Activated CD8-positive, alpha-beta T cell treated with anti-CD3 and anti-CD28 coated beads, Interleukin-2, amount 10 ng/mL, durations not matched to agents 7 days and 5 days (primary cell): ENCODE results near the gene SLC22A12. TPM values are rescaled to one million over a fixed set of nuclear protein-coding genes. Genes with fewer than 3 reads are reported as not detected.

Source experiments
- ATAC-seq: fragments of 150-1000 bp; cut with Tn5 transposase; one replicate; pipeline ENCODE4 v1.10.0; 2021; ENCODE audit warnings: moderate library complexity
- CTCF ChIA-PET: fragments of 350-600 bp; sonication (Branson Sonifier 250); formaldehyde crosslinking; loops from one replicate; lab custom pipeline; 2021; ENCODE audit warnings: antibody characterized with exemption; lab: Charles Lee
- POLR2A ChIA-PET: fragments of 350-600 bp; sonication (Branson Sonifier 250); formaldehyde crosslinking; loops from one replicate; lab custom pipeline; 2021; ENCODE audit warnings: antibody characterized with exemption; lab: Charles Lee
- DNase-seq: peaks from one replicate; pipeline ENCODE4 v3.0.0-alpha.2; 2020
- H3K27ac Mint-ChIP-seq: one replicate; pipeline ENCODE4 v1.8.0; 2021; ENCODE audit warnings: mild to moderate bottlenecking, mixed read lengths
- H3K27me3 Mint-ChIP-seq: one replicate; pipeline ENCODE4 v1.8.0; 2021; ENCODE audit warnings: low read depth, mixed read lengths
- H3K36me3 Mint-ChIP-seq: one replicate; pipeline ENCODE4 v1.8.0; 2021; ENCODE audit warnings: low read depth, mixed read lengths
- H3K4me1 Mint-ChIP-seq: one replicate; pipeline ENCODE4 v1.8.0; 2021; ENCODE audit warnings: low read depth, mixed read lengths
- H3K4me3 Mint-ChIP-seq: one replicate; pipeline ENCODE4 v1.8.0; 2021; ENCODE audit warnings: mild to moderate bottlenecking, mixed read lengths
- H3K9me3 Mint-ChIP-seq: one replicate; pipeline ENCODE4 v1.8.0; 2022; ENCODE audit warnings: mixed read lengths; ENCODE audit not compliant: insufficient read depth
- total RNA-seq, 2 experiments: library from RNA; stranded (reverse); gene quantifications; one replicate each; pipeline ENCODE4 v1.2.3, GENCODE V29; 2021

SLC22A12 gene
- total RNA-seq, 2 experiments from 2014 or later = not detected

DNA sequence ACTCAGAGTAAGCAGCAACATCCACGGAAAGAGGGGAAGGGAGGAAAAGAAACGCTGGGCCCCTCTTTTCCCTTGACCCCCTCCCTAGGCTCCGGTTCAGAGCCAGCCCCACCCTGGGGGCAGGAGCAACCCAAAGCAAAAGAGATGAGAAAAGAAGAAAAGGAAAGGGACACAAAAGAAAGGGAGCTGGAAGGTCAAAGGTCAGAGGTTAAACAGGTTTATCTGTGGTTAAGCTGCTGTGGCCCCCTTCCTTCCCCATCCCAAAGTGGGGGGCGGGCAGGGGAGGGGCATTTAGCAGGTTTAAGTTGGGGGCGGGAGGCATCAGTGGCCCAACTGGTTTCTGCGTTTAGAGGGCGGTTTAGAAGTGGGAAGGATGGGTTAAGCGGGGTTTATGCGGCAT, 35.6 kb downstream of the SLC22A12 start:
- ChIA-PET CTCF (no interaction called here), POLR2A (no interaction called here)
- H3K27me3 Mint-ChIP-seq = no peaks in the 10 kb centered on the region
- H3K36me3 Mint-ChIP-seq = no peaks in the 10 kb centered on the region
- H3K9me3 Mint-ChIP-seq = no peaks in the 10 kb centered on the region
- ATAC-seq (no peak), DNase-seq (no peak)
- no peak overlapping the region for H3K4me3 Mint-ChIP-seq
- H3K4me1 Mint-ChIP-seq = peaks cover 3% of the 10 kb centered on the region
- no peak overlapping the region for H3K27ac Mint-ChIP-seq

DNA sequence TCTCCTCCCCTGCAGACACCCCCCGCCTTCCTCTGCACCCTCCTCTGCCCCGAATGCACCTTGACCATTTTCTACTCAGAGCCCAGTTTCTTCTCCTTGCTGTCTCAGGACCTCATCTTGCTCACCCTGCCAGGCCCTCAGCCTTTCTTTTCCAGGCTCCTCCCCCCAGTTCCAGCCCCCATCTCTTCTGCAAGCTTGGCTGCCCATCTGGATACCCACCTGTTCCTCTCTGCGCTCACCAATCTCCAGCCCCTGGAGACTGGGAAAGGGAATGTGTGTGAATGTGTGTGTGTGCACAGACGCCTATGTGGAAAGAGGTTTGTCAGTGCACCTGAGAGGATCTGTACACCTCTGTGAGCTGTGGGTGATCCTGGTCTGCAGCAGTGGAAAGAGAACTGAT, 36.4 kb downstream of the SLC22A12 start:
- DNase-seq (no peak), ATAC-seq (no peak)
- Mint-ChIP-seq H3K4me1 (peaks cover under 1% of the 10 kb centered on the region), H3K9me3 (no peaks in the 10 kb centered on the region), H3K36me3 (no peaks in the 10 kb centered on the region), H3K4me3 (no peak overlapping the region), H3K27me3 (no peaks in the 10 kb centered on the region), H3K27ac (peak overlapping the region; percentile 21)
- ChIA-PET POLR2A (no interaction called here), CTCF (no interaction called here)

DNA sequence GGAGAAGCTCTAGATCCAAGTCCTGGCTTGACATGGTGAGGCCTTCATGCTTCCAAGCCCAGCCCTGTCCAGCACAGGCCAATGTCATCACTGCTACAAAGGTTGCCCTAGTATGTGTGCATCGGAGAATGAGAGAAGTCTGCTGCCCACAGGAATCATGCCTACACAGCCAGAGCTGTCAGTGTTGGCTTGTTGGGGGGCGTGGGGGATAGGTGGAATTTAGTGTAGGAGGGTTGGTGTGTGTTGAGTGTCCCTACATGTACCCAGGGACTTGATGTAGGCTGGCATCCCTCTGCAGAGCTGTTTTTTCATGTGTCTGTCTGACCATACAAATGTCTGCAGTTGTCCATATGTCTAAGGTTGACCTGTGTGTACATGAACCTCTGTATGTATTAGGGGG, 37.6 kb downstream of the SLC22A12 start:
- Mint-ChIP-seq H3K27ac (no peak overlapping the region), H3K4me1 (peaks cover 7% of the 10 kb centered on the region), H3K27me3 (no peaks in the 10 kb centered on the region), H3K4me3 (no peak overlapping the region), H3K9me3 (no peaks in the 10 kb centered on the region), H3K36me3 (no peaks in the 10 kb centered on the region)
- CTCF ChIA-PET = no interaction called here
- no peak for ATAC-seq
- no peak for DNase-seq
- POLR2A ChIA-PET = no interaction called here

DNA sequence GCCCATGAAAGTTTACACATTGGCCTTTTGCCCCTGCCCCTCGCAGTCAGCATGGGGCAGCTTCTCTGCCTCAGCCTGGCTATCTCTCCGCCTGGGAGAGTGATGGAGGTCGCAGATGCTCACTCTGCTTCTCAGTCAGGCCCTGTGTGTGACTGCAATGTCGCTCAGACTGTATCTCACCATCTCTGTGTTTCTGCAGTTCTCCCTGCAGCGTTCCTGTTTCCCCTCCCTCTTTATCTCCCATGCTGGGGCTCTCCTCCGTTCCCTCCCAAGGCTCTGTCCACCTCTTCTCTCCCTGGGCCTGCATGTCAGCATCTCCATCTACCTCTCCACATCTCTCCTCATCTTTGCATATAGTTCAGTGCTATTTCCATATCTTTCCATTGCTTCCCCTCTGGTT, 38.1 kb downstream of the SLC22A12 start:
- DNase-seq = no peak
- no peaks in the 10 kb centered on the region for H3K36me3 Mint-ChIP-seq
- peaks cover 12% of the 10 kb centered on the region for H3K4me1 Mint-ChIP-seq
- no peak overlapping the region for H3K4me3 Mint-ChIP-seq
- H3K27ac Mint-ChIP-seq = no peak overlapping the region
- POLR2A ChIA-PET = no interaction called here
- no peaks in the 10 kb centered on the region for H3K27me3 Mint-ChIP-seq
- CTCF ChIA-PET = no interaction called here
- ATAC-seq = no peak
- H3K9me3 Mint-ChIP-seq = no peaks in the 10 kb centered on the region

DNA sequence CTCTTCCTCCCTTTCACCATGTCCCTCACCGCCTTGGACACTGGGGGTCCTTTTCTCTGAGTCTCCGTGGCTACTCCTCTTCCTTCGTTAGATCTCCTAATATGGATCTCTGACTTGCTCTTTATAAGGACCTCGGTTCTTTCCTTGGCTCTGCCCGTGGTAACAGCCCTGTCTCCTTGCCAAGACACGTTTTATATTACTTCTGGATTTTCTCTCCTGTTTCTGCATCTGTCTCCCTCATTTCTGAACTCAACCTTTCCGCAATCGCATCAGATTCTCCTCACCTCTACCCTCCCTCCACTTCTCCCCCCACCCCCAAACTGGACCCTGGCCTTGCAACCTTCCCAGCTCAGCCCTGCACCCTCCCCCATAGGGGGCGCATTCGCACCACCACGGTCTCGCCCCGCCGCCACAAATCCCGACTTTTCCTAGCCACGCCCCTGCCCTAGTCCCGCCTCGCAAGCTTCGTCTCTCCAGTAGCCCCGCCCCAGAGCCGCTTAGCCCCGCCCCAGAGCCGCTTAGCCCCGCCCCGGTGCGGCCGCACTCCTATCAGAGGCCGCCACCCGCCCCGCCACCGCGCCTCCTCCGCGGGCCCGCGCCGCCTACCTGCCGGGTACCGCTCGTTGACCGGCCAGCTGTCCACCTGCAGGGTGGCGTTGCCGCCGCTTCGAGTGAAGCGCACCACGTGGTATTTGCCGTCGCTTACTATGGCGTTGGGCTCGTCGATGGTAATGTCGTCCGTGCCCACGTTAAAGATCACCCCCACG, 39.0 kb downstream of the SLC22A12 start:
- Mint-ChIP-seq H3K4me1 (peaks cover 21% of the 10 kb centered on the region), H3K27ac (no peak overlapping the region), H3K27me3 (no peaks in the 10 kb centered on the region), H3K4me3 (no peak overlapping the region), H3K36me3 (no peaks in the 10 kb centered on the region), H3K9me3 (no peaks in the 10 kb centered on the region)
- ChIA-PET POLR2A (no interaction called here), CTCF (no interaction called here)
- DNase-seq = no peak
- no peak for ATAC-seq

DNA sequence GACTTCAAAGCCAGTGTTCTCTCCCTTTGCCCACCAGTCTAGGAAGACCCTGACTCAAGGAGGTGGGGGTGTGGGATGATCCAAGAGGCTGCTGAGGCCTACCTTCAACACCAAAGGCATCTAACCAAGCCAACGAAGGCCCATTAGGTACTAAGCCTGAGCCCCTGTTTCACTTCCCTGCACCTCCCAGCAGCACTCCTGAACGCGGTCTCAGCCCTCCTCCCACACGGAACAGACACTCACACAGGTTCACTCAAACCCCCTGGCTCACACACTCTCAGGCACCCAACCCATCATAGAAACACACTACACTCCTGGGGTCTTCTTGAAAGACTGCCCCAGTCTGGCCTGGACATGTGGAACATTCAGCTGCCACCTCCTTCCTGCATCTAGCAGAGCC, 40.7 kb downstream of the SLC22A12 start:
- POLR2A ChIA-PET = no interaction called here
- CTCF ChIA-PET = interaction anchor here (0.6 to 1.6 kb wide), 3 partner anchors 17 to 236 kb away, joined by 3 to 4 read pairs (median 3); no protein-coding TSS in a partner anchor

DNA sequence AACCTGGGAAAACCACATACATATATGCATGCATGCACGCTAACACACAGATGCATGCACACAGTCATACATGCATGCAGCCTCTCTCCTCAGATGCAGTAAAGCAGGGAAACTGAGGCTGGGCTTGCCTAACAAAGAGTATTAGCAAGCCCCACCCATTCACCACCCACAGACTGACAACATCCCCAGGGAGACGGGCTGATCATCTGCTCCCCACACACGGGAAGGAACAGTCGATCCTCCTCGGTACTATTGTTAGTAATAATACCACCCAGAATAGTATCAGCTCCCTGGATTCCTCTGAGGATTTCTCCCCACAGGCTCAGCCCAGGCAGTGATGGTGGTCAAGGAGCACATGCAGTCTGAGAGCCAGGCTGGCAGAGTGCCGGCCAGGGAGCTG, 41.2 kb downstream of the SLC22A12 start:
- Mint-ChIP-seq H3K9me3 (no peaks in the 10 kb centered on the region), H3K27me3 (peaks cover 2% of the 10 kb centered on the region), H3K36me3 (no peaks in the 10 kb centered on the region), H3K4me3 (no peak overlapping the region), H3K4me1 (peaks cover 26% of the 10 kb centered on the region), H3K27ac (no peak overlapping the region)
- DNase-seq = no peak
- ATAC-seq = no peak
- ChIA-PET CTCF (interaction anchor here (1.1 to 1.6 kb wide), 2 partner anchors 17 to 183 kb away, joined by 3 to 4 read pairs; no protein-coding TSS in a partner anchor), POLR2A (no interaction called here)

More for the DNA sequence above, 40.7 kb downstream of the SLC22A12 start:
- Mint-ChIP-seq H3K27ac (no peak overlapping the region), H3K4me1 (peaks cover 26% of the 10 kb centered on the region), H3K27me3 (peaks cover 2% of the 10 kb centered on the region), H3K9me3 (no peaks in the 10 kb centered on the region), H3K4me3 (no peak overlapping the region), H3K36me3 (no peaks in the 10 kb centered on the region)
- no peak for ATAC-seq
- no peak for DNase-seq

DNA sequence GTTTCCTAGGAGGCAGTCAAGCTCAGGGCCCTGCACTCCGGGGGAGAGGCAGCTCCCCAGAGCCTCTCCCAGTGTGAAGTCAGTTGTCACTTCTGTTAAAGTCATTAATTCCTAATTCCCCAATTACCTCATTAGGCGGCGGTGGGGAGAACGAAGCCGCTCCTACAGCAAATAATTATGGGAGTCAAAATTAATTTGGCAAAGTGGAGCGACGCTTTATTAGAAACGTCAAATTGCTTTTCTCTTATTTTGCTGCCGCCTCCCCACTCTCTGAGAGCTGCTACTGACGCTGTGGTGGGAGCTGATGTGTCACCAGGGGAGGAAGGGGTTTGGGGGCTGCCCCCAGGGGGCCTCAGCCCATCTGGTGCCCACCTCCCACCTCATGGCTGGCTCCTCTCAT, 41.6 kb downstream of the SLC22A12 start:
- peaks cover 2% of the 10 kb centered on the region for H3K27me3 Mint-ChIP-seq
- no peaks in the 10 kb centered on the region for H3K36me3 Mint-ChIP-seq
- ATAC-seq (no peak), DNase-seq (no peak)
- ChIA-PET CTCF (interaction anchor here (1.1 to 3.2 kb wide), 3 partner anchors 16 to 183 kb away, joined by 3 to 10 read pairs (median 4); no protein-coding TSS in a partner anchor), POLR2A (no interaction called here)
- no peaks in the 10 kb centered on the region for H3K9me3 Mint-ChIP-seq
- H3K4me1 Mint-ChIP-seq = peaks cover 26% of the 10 kb centered on the region
- no peak overlapping the region for H3K4me3 Mint-ChIP-seq
- H3K27ac Mint-ChIP-seq = no peak overlapping the region

DNA sequence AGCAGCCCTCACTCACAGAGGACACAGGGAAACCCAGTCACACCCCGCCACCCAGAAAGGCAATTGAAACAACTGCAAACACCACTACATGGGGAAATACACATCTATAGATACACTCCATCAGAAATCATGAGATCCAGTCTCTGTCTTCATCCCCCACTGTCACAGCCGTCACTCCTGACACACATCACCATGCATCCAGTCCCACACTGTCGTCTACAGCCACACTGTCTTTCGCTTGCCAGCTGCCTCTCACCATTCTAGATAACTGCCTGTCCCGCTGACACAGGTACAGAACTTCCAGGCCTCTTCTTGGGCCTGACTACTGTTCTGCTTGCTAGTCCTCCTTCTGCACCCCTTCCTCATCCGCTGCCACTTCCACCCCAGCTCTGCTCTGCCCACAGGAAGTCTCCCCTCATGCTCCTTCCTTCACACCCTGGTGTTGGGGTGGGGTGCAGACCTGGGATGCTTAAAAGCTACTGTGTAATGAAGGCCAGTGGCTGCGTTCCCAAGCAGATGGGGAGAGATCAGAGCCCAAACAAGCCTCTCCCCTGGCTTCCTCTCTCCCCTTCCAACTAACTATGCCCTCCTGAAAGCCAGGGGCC, 42.6 kb downstream of the SLC22A12 start:
- CTCF ChIA-PET = interaction anchor here (1.9 to 3.2 kb wide), 3 partner anchors 17 to 184 kb away, joined by 5 to 10 read pairs (median 9); no protein-coding TSS in a partner anchor

DNA sequence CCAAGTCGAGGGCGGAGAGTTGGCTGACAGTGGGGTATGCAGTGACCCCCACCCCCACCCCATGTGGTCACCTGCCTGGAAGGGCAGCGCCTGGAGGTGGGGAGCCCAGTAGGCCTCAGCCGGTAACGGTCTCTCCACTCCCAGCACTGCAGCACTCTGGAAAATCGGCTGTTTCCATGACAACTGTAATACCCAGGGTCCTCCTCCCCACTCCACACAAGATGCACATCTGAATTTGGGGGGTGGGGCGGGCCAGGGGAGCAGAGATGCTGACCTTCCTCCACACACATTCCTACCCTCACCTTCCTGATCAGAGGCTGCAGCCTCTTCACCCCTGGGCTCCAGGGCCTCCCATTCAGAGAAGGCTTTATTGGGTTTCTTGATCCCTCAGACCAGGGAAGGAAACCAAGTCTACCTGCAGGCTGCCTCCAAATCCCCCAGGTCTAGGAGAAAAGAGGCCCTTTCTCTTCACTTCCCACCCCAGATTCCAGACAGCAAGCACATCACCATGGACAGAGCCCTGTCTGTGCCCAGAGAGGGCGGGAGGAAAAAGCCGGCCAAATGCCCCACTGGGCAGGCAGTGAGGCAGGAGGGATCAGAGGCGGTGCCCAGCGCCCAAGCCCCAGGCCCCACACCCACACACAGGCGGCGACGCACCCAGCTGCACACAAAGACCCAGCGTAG, 46.5 kb downstream of the SLC22A12 start:
- Mint-ChIP-seq H3K4me1 (peaks cover 26% of the 10 kb centered on the region), H3K9me3 (no peaks in the 10 kb centered on the region), H3K27me3 (peaks cover 5% of the 10 kb centered on the region), H3K4me3 (no peak overlapping the region), H3K27ac (no peak overlapping the region), H3K36me3 (no peaks in the 10 kb centered on the region)
- POLR2A ChIA-PET = no interaction called here
- DNase-seq (no peak), ATAC-seq (no peak)
- CTCF ChIA-PET = no interaction called here

More for the DNA sequence above, 42.6 kb downstream of the SLC22A12 start:
- H3K36me3 Mint-ChIP-seq = no peaks in the 10 kb centered on the region
- H3K4me3 Mint-ChIP-seq = no peak overlapping the region
- POLR2A ChIA-PET = interaction anchor here (0.6 kb wide), 1 partner anchor 31 kb away, joined by 3 read pairs; no protein-coding TSS in a partner anchor
- ATAC-seq = peak; percentile 70
- no peaks in the 10 kb centered on the region for H3K9me3 Mint-ChIP-seq
- peaks cover 26% of the 10 kb centered on the region for H3K4me1 Mint-ChIP-seq
- peak; percentile 48 for DNase-seq
- peaks cover 3% of the 10 kb centered on the region for H3K27me3 Mint-ChIP-seq
- H3K27ac Mint-ChIP-seq = peak overlapping the region; percentile 78

DNA sequence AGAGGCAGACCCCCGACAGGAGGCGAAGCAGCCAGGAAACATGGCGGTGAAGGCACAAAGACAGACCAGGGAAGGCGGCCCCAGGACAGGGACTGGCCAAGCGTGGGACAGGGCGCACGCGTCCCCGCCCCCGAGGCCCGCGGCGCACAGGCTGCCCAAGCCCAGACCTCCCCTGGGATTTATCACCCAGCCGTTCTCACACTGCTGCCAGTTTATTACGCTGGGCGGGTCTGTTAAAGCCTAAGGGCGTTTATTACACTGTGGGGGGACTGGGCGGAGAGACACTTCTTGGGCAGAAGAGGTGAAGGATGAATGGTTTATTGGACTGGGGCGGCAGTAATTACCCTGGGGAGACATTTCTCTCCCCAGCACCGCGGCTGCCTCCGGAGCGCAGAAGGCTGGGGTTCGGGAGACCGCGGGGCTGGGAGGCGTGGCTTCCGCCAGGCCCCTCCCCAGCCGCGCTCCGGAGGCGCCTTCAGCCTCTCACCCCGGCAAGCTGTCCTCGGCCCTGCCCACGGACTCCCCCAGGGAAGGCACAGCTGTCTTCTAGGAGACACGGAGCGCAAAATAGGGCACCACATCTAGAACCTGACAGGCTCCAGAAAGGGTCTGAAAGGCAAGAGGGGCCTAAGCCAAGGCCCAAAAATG, 47.1 kb downstream of the SLC22A12 start:
- Mint-ChIP-seq H3K9me3 (no peaks in the 10 kb centered on the region), H3K27ac (no peak overlapping the region), H3K4me3 (no peak overlapping the region), H3K4me1 (peaks cover 23% of the 10 kb centered on the region), H3K27me3 (peaks cover 5% of the 10 kb centered on the region), H3K36me3 (no peaks in the 10 kb centered on the region)
- DNase-seq (no peak), ATAC-seq (no peak)
- ChIA-PET POLR2A (no interaction called here), CTCF (interaction anchor here (1.1 kb wide), 1 partner anchor 14 kb away, joined by 4 read pairs; no protein-coding TSS in a partner anchor)
